Lung (tissue), 12 donors: Measurements from ENCODE around the gene CNN3. TPM values are rescaled to one million over a fixed set of nuclear protein-coding genes. Genes with fewer than 3 reads are reported as not detected.

Experiments
- ATAC-seq: fragments of 200-7000 bp; cut with Tn5 transposase; one replicate; pipeline ENCODE4 v1.9.1; 2020; ENCODE audit warnings: moderate number of reproducible peaks; ENCODE audit not compliant: insufficient read depth, low FRiP score
- DNase-seq, 3 donors: peaks; one replicate each; pipeline ENCODE4 v3.0.0-alpha.2; 2013 to 2017
- H3K27ac ChIP-seq, 2 donors: one replicate each; pipeline ENCODE4 v1.5.1; 2013; ENCODE audit warnings: mild to moderate bottlenecking in 2 of 2, moderate library complexity in 2 of 2, control low read depth in 1 of 2, inconsistent platforms in 1 of 2, low read depth in 1 of 2, low read length in 1 of 2
- H3K27me3 ChIP-seq, 3 donors: one replicate each; pipeline ENCODE4 v1.5.1; 2013; ENCODE audit warnings: low read length in 2 of 3; ENCODE audit not compliant: control insufficient read depth in 3 of 3, insufficient read depth in 3 of 3
- H3K36me3 ChIP-seq, 4 donors: one replicate each; pipeline ENCODE4 v1.5.1; 2013; ENCODE audit warnings: low read length in 4 of 4, mild to moderate bottlenecking in 1 of 4, moderate library complexity in 1 of 4; ENCODE audit not compliant: control insufficient read depth in 4 of 4, insufficient read depth in 4 of 4
- H3K4me1 ChIP-seq, 5 donors: one replicate each; pipeline ENCODE4 v1.5.1; 2013; ENCODE audit warnings: low read length in 5 of 5, mild to moderate bottlenecking in 2 of 5, moderate library complexity in 1 of 5; ENCODE audit not compliant: control insufficient read depth in 5 of 5, insufficient read depth in 5 of 5
- H3K4me3 ChIP-seq: one replicate; pipeline ENCODE4 v1.5.1; 2013; ENCODE audit warnings: mild to moderate bottlenecking, control low read depth, moderate library complexity
- H3K9ac ChIP-seq, 2 donors: one replicate each; pipeline ENCODE4 v1.5.1; 2013; ENCODE audit warnings: low read length in 2 of 2, control low read depth in 1 of 2; ENCODE audit not compliant: insufficient read depth in 1 of 2
- H3K9me3 ChIP-seq, 4 donors: one replicate each; pipeline ENCODE4 v1.5.1; 2013; ENCODE audit warnings: low read length in 3 of 4, mild to moderate bottlenecking in 1 of 4, moderate library complexity in 1 of 4; ENCODE audit not compliant: control insufficient read depth in 4 of 4, insufficient read depth in 3 of 4
- WGBS, 2 donors: extraction: QIAGEN DNeasy Blood & Tissue Kit; methylation state at CpG; one replicate each; pipeline ENCODE4 v1.1.7; 2013; 5-methylcytosine and 5-hydroxymethylcytosine counted together
- polyA plus RNA-seq, 2 donors: library from polyadenylated mRNA; stranded (reverse); fragments of 200-250 nt; gene quantifications; one replicate each; pipeline ENCODE4 v1.2.1, GENCODE V29; 2013
- total RNA-seq, 2 donors: library from RNA; depleted of rRNA in 1 of 2; stranded (reverse); fragments of >200 nt in 1 of 2; gene quantifications; one replicate each; pipeline ENCODE4 v1.2.1, GENCODE V29; 2014 to 2021
- TF ChIP-seq, protein P1 (sequence below): IDR thresholded peaks from 2 replicates; pipeline ENCODE4 v1.5.1; 2012; ENCODE audit warnings: mild to moderate bottlenecking; ENCODE audit errors: control extremely low read depth, extremely low read depth
- donor health status: control.
- donor health status: control.
- donor health status: Bipolar disorder and iron deficiency.
- donor health status: healthy.
- donor health status: DM: yes; HTN: yes; CAD: no.

Gene CNN3
- total and polyA plus RNA-seq, 4 donors: 79.9 to 265 (median 182) TPM

DNA sequence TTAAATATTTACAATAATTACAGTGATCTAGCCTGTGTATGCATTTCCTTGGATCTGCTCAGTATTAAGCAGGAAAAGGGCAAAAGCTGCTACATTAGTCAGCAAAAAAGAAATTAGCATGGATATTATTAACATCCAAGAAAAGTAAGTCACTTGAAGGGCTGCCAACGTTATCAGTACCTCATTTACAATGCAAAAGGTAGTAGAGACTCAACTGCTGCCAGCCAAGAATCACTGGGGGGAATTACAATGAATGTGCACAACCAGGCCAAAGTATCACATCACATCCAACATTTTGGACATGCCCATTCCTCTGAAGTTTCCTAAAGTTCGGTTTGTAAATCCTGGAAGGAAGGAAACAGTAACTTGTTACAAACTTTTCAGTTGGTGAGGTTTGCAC lies 1.9 kb downstream of the CNN3 start:
- DNase-seq: peak in 2 of 3 donors; percentile 68 to 74

DNA sequence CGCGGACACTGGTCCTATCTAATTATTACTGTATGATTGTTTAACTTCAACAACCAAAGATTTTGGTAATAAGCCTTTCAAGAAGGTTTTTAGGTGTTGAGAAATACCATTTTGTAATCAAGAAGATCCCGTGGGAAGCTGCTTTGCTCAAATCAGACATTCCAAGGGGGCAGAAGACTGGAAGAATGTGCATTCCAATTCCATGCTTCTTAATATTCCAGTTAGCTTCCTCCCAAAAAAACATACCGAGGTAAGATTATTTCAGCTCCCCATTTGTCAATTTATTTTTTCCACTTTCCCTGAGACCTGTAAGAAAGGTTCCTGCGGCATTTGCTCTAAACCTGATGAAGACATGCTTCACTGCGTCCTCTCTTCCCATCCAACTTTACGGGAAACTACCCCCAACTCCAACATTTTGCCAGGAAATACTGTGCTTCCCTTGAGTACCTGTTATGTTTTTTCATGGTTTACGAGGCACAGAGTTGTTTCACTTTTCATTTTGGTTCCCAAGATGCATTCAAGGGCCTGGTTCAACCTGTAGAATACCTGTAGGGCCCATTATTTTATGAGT lies 4.1 kb downstream of the CNN3 start:
- Histone ChIP-seq H3K36me3 (peaks cover 0 to 4% (median 0%) of the 10 kb centered on the region in 4 donors), H3K4me3 (peak overlapping the region; percentile 12), H3K27me3 (no peaks in the 10 kb centered on the region), H3K9me3 (no peaks in the 10 kb centered on the region), H3K9ac (peak overlapping the region in 1 of 2 donors; percentile 17), H3K4me1 (peaks cover 9 to 45% (median 24%) of the 10 kb centered on the region in 5 donors), H3K27ac (peak overlapping the region; percentile 27 to 69)
- TF ChIP-seq, protein P1, sequence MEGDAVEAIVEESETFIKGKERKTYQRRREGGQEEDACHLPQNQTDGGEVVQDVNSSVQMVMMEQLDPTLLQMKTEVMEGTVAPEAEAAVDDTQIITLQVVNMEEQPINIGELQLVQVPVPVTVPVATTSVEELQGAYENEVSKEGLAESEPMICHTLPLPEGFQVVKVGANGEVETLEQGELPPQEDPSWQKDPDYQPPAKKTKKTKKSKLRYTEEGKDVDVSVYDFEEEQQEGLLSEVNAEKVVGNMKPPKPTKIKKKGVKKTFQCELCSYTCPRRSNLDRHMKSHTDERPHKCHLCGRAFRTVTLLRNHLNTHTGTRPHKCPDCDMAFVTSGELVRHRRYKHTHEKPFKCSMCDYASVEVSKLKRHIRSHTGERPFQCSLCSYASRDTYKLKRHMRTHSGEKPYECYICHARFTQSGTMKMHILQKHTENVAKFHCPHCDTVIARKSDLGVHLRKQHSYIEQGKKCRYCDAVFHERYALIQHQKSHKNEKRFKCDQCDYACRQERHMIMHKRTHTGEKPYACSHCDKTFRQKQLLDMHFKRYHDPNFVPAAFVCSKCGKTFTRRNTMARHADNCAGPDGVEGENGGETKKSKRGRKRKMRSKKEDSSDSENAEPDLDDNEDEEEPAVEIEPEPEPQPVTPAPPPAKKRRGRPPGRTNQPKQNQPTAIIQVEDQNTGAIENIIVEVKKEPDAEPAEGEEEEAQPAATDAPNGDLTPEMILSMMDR: no peak
- ATAC-seq: no peak
- no peak for DNase-seq
- WGBS, 2 donors: 44 to 69% methylated on average over 8 of the region's 8 CpGs

More for the DNA sequence above, 1.9 kb downstream of the CNN3 start:
- no peaks in the 10 kb centered on the region for H3K27me3 ChIP-seq
- H3K4me1 ChIP-seq: peaks cover 9 to 51% (median 24%) of the 10 kb centered on the region in 5 donors
- peak overlapping the region; percentile 81 for H3K4me3 ChIP-seq
- peaks cover 0 to 4% (median 0%) of the 10 kb centered on the region in 4 donors for H3K36me3 ChIP-seq
- H3K27ac ChIP-seq: peak overlapping the region; percentile 4 to 100
- no peak for ATAC-seq
- peak overlapping the region; percentile 92 to 99 for H3K9ac ChIP-seq
- TF ChIP-seq, protein P1: no peak
- no peaks in the 10 kb centered on the region for H3K9me3 ChIP-seq
- 5 to 13% methylated on average over 2 of the region's 2 CpGs for WGBS, 2 donors

DNA sequence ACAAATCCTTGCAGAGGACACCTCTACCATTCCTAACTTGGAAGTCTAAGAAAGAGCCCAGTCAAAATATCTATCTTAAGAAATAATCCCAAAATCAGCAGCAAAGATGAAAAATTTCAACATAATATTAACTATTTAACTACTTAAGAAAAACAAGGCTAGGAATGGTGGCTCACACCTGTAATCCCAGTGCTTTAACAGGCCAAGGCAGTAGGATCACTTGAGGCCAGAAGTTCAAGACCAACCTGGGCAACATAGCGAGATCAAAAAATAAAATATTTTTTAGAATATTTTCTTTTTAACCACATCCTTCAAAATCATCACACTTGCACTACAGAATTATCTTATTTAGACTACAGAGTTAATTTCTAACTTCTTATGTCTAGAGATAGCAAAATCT lies 4.9 kb downstream of the CNN3 start:
- peaks cover 0 to 4% (median 0%) of the 10 kb centered on the region in 4 donors for H3K36me3 ChIP-seq
- 97 to 99% methylated on average over 1 of the region's 1 CpG for WGBS, 2 donors
- no peaks in the 10 kb centered on the region for H3K9me3 ChIP-seq
- TF ChIP-seq, protein P1: no peak
- no peak for ATAC-seq
- H3K27ac ChIP-seq: no peak overlapping the region
- H3K4me1 ChIP-seq: peaks cover 9 to 47% (median 21%) of the 10 kb centered on the region in 5 donors
- no peaks in the 10 kb centered on the region for H3K27me3 ChIP-seq
- H3K9ac ChIP-seq: no peak overlapping the region
- H3K4me3 ChIP-seq: no peak overlapping the region
- DNase-seq: no peak
